SK-N-SH treated with all-trans-retinoic acid at 6 μM for 48 hours (cell line): ENCODE data around the gene FMO5.

Experiments
- CSDC2 ChIP-seq: fragments of 250-450 bp; sonication (Bioruptor Pico); IDR thresholded peaks from 2 replicates; pipeline ENCODE4 v1.5.0; 2020; ENCODE audit warnings: mild to moderate bottlenecking, moderate library complexity
- PATZ1 ChIP-seq: fragments of 250-450 bp; sonication (Bioruptor Pico); IDR thresholded peaks from 2 replicates; pipeline ENCODE4 v1.8.0; 2020; ENCODE audit warnings: mild to moderate bottlenecking, moderate library complexity, borderline replicate concordance
- RARB ChIP-seq: fragments of 250-450 bp; sonication (Bioruptor Pico); IDR thresholded peaks from 2 replicates; pipeline ENCODE4 v1.8.0; 2021; ENCODE audit warnings: mild to moderate bottlenecking, moderate library complexity
- SNAI2 ChIP-seq: fragments of 250-450 bp; sonication (Bioruptor Pico); IDR thresholded peaks from 2 replicates; pipeline ENCODE4 v1.5.0; 2020; ENCODE audit warnings: mild to moderate bottlenecking, moderate library complexity
- TCF4 ChIP-seq: fragments of 250-450 bp; sonication (Bioruptor Pico); IDR thresholded peaks from 2 replicates; pipeline ENCODE4 v1.8.0; 2021; ENCODE audit warnings: mild to moderate bottlenecking, moderate library complexity, borderline replicate concordance
- TOX ChIP-seq: fragments of 250-450 bp; sonication (Bioruptor Pico); IDR thresholded peaks from 2 replicates; pipeline ENCODE4 v1.8.0; 2021; ENCODE audit warnings: mild to moderate bottlenecking, moderate library complexity, borderline replicate concordance
- TSHZ2 ChIP-seq: fragments of 250-450 bp; sonication (Bioruptor Pico); IDR thresholded peaks from 2 replicates; pipeline ENCODE4 v1.5.0; 2020; ENCODE audit warnings: mild to moderate bottlenecking, moderate library complexity
- ZC3H10 ChIP-seq: fragments of 250-450 bp; sonication (Bioruptor Pico); IDR thresholded peaks from 2 replicates; pipeline ENCODE4 v1.5.1; 2021; ENCODE audit warnings: mild to moderate bottlenecking, moderate library complexity

GRCh38 chr1:147238053-147238902 is 13.1 kb upstream of the FMO5 start:
- TF ChIP-seq TOX (CRISPR knock-in tag) (no peak), RARB (CRISPR knock-in tag) (no peak), SNAI2 (CRISPR knock-in tag) (no peak), TCF4 (CRISPR knock-in tag) (no peak), TSHZ2 (no peak), PATZ1 (no peak), ZC3H10 (CRISPR knock-in tag) (no peak), CSDC2 (no peak)
